Endothelial cell of umbilical vein (primary cell): ENCODE data around the gene ECD. TPM values are rescaled to one million over a fixed set of nuclear protein-coding genes. Genes with fewer than 3 reads are reported as not detected.

Experiments
- BruUV-seq: library from RNA; stranded (reverse); fragments of 400-500 nt; replicated peaks from 2 replicates; lab custom pipeline; 2021; lab: Mats Ljungman, UMichigan
- CTCF ChIA-PET: fragments of 300-600, 350-600 bp; sonication (Branson Sonifier 250); formaldehyde crosslinking; loops from one replicate; lab custom pipeline; 2021; ENCODE audit warnings: antibody characterized with exemption, inconsistent platforms; lab: Charles Lee
- POLR2A ChIA-PET: fragments of 300-600, 350-600 bp; sonication (Branson Sonifier 250); formaldehyde crosslinking; loops from one replicate; lab custom pipeline; 2021; ENCODE audit warnings: antibody characterized with exemption, inconsistent platforms; lab: Charles Lee
- DNase-seq: peaks from one replicate; pipeline ENCODE4 v3.0.0-alpha.2; 2011; ENCODE audit warnings: low read depth, low spot score
- FAIRE-seq: peaks from 2 replicates; lab custom pipeline; 2011; peaks lifted over from hg19 to GRCh38; lab: Jason Lieb, UNC
- H2AFZ ChIP-seq: 2 replicates; pipeline ENCODE4 v1.6.0; 2012; ENCODE audit warnings: low read depth, low read length, control low read depth, inconsistent platforms
- H3K27ac ChIP-seq: 2 replicates; pipeline ENCODE4 v1.5.1; 2011; ENCODE audit warnings: low read depth, mild to moderate bottlenecking, control low read depth, low read length, moderate library complexity; ENCODE audit not compliant: insufficient read depth
- H3K27me3 ChIP-seq, 2 experiments: 2 replicates each; pipeline versions ENCODE4 v1.6.0 to v1.6.1; 2011; ENCODE audit warnings: low read length in 2 of 2, mixed read lengths in 1 of 2; ENCODE audit not compliant: control insufficient read depth in 2 of 2, insufficient read depth in 2 of 2
- H3K36me3 ChIP-seq, 2 experiments: 2 replicates in 1 of 2; 3 replicates in 1 of 2; pipeline ENCODE4 v1.5.1; 2011; ENCODE audit warnings: low read length in 2 of 2, mild to moderate bottlenecking in 1 of 2, moderate library complexity in 1 of 2; ENCODE audit not compliant: control insufficient read depth in 2 of 2, insufficient read depth in 2 of 2; ENCODE audit errors: extremely low read depth in 1 of 2
- H3K4me1 ChIP-seq: 3 replicates; pipeline ENCODE4 v1.5.1; 2011; ENCODE audit warnings: mild to moderate bottlenecking, low read length; ENCODE audit not compliant: control insufficient read depth, insufficient read depth; ENCODE audit errors: extremely low read depth
- H3K4me2 ChIP-seq: 2 replicates; pipeline ENCODE4 v1.6.1; 2011; ENCODE audit warnings: low read length, control low read depth, mixed read lengths; ENCODE audit not compliant: insufficient read depth
- H3K4me3 ChIP-seq, 3 experiments: fragments of 200-600 bp in 1 of 3; sonication (generic), shearing (Covaris generic) in 1 of 3; replicated peaks in 1 of 3; 2 replicates each; pipeline ENCODE4 v1.5.1; 2011 to 2016; ENCODE audit warnings: control low read depth in 3 of 3, low read length in 3 of 3, mild to moderate bottlenecking in 2 of 3, inconsistent platforms in 1 of 3, low read depth in 1 of 3, moderate library complexity in 1 of 3; ENCODE audit not compliant: insufficient read depth in 1 of 3
- H3K79me2 ChIP-seq: 2 replicates; pipeline ENCODE4 v1.6.0; 2012; ENCODE audit warnings: low read length, inconsistent platforms; ENCODE audit not compliant: control insufficient read depth, insufficient read depth
- H3K9ac ChIP-seq: replicated peaks from 2 replicates; pipeline ENCODE3; 2011; ENCODE audit warnings: low read length, control low read depth; ENCODE audit not compliant: insufficient read depth; ENCODE audit errors: extremely low read depth
- H3K9me1 ChIP-seq: replicated peaks from 3 replicates; pipeline ENCODE4 v1.6.0; 2011; ENCODE audit warnings: mild to moderate bottlenecking, low read length; ENCODE audit not compliant: control insufficient read depth, insufficient read depth; ENCODE audit errors: extremely low read depth
- H3K9me3 ChIP-seq: replicated peaks from 2 replicates; pipeline ENCODE4 v1.5.1; 2012; ENCODE audit warnings: low read length, inconsistent platforms; ENCODE audit not compliant: control insufficient read depth, insufficient read depth
- H4K20me1 ChIP-seq: replicated peaks from 2 replicates; pipeline ENCODE3; 2011; ENCODE audit warnings: mild to moderate bottlenecking, low read length; ENCODE audit not compliant: control insufficient read depth, insufficient read depth; ENCODE audit errors: extremely low read depth
- CTCF ChIP-seq, 2 donors: IDR thresholded peaks; 1 replicate in 1 of 2; 2 replicates in 1 of 2; pipeline ENCODE4 v1.5.1; 2011; ENCODE audit warnings: low read length in 2 of 2, mild to moderate bottlenecking in 2 of 2, moderate library complexity in 2 of 2, control low read depth in 1 of 2, inconsistent platforms in 1 of 2, low read depth in 1 of 2; ENCODE audit not compliant: insufficient read depth in 1 of 2; ENCODE audit errors: extremely low read depth in 1 of 2
- EZH2 ChIP-seq: IDR thresholded peaks from 2 replicates; pipeline ENCODE4 v1.6.1; 2012; ENCODE audit warnings: borderline replicate concordance, low read depth, mild to moderate bottlenecking, moderate library complexity, low read length, inconsistent platforms; ENCODE audit not compliant: severe bottlenecking
- FOS ChIP-seq: IDR thresholded peaks from 2 replicates; pipeline ENCODE4 v1.6.1; 2011; ENCODE audit warnings: mild to moderate bottlenecking, low read length, moderate library complexity, borderline replicate concordance; ENCODE audit not compliant: insufficient read depth
- GATA2 ChIP-seq: IDR thresholded peaks from 2 replicates; pipeline ENCODE4 v1.7.0; 2011; ENCODE audit warnings: low read depth, mild to moderate bottlenecking, moderate library complexity, mixed read lengths, low read length; ENCODE audit not compliant: insufficient read length, insufficient read depth
- JUN ChIP-seq: IDR thresholded peaks from 2 replicates; pipeline ENCODE4 v1.6.1; 2011; ENCODE audit warnings: borderline replicate concordance, low read depth; ENCODE audit not compliant: insufficient read length, insufficient read depth
- MAX ChIP-seq: IDR thresholded peaks from 2 replicates; pipeline ENCODE4 v1.6.1; 2011; ENCODE audit not compliant: insufficient read depth, insufficient read length
- MYC ChIP-seq: IDR thresholded peaks from one replicate; pipeline ENCODE4 v1.6.1; 2011; ENCODE audit warnings: mild to moderate bottlenecking, low read depth, low read length
- POLR2A ChIP-seq: IDR thresholded peaks from 2 replicates; pipeline ENCODE4 v1.6.1; 2012; ENCODE audit warnings: low read depth, mild to moderate bottlenecking, control low read depth, low read length
- POLR2AphosphoS5 ChIP-seq: IDR thresholded peaks from 2 replicates; pipeline ENCODE4 v1.6.1; 2012; ENCODE audit warnings: low read depth, mild to moderate bottlenecking, control low read depth, low read length, moderate library complexity; ENCODE audit not compliant: insufficient read depth
- dilution Hi-C: fragments of 300-500 bp; cut with MboI; formaldehyde crosslinking; loops from one replicate; pipeline ENCODE4 v1.15.0; 2019; ENCODE audit warnings: low sequenced_read_pairs; ENCODE audit not compliant: extremely low pct_ligation_motif_present
- intact Hi-C: fragments of 100-400 bp; cut with micrococcal nuclease; formaldehyde crosslinking; loops from one replicate; pipeline ENCODE4 v1.10.0; 2022
- polyA plus RNA-seq, 4 experiments: library from polyadenylated mRNA; depleted of rRNA in 3 of 4; stranded (reverse) in 3 of 4; unstranded in 1 of 4; fragments of >200 nt; gene quantifications; 2 replicates each; pipeline versions ENCODE4 v1.2.1 to v1.2.3, GENCODE V29; 2011 to 2012; ENCODE audit warnings: missing spikeins in 1 of 4
- total RNA-seq: library from RNA; stranded (reverse); gene quantifications from 2 replicates; pipeline ENCODE4 v1.2.3, GENCODE V29; 2021

Gene ECD
- total and polyA plus RNA-seq, 2 donors (not counting 3 experiments of a cell fraction or from before 2014, with no cell fraction given): 27.2 to 32.3 TPM

GRCh38 chr10:73093922-73094850 lies 73.6 kb downstream of the ECD start:
- Histone ChIP-seq H3K27me3 (no peaks in the 10 kb centered on the region), H3K79me2 (peaks cover 33% of the 10 kb centered on the region), H3K4me1 (peaks cover 17% of the 10 kb centered on the region), H3K9ac (peak overlapping the region; percentile 94), H3K4me2 (peak overlapping the region; percentile 99), H4K20me1 (no peaks in the 10 kb centered on the region), H3K9me1 (no peaks in the 10 kb centered on the region), H3K4me3 (peak overlapping the region in 1 of 3 experiments; percentile 99), H2AFZ (no peak overlapping the region), H3K9me3 (no peaks in the 10 kb centered on the region), H3K27ac (peak overlapping the region; percentile 73), H3K36me3 (no peaks in the 10 kb centered on the region)
- intact Hi-C loops (no loop called here), dilution Hi-C loops (no loop called here)
- no TSS peak for BruUV-seq
- ChIA-PET CTCF (interaction anchor here (1.5 to 4.4 kb wide), 7 partner anchors 10 to 77 kb away, joined by 3 to 27 read pairs (median 10); partner anchors contain the start of gene NUDT13), POLR2A (interaction anchor here (2.2 kb wide), 1 partner anchor 17 kb away, joined by 13 read pairs; no protein-coding TSS in a partner anchor)
- DNase-seq: peak; percentile 21
- no peak for FAIRE-seq
- TF ChIP-seq GATA2: no peak
- TF ChIP-seq MYC: no peak
- TF ChIP-seq CTCF (IDR thresholded peaks at IDR 0.05; ENCODE audit: extremely low read depth in 1 of 2, insufficient read depth in 1 of 2, low read depth in 1 of 2, low read length in 2 of 2): no peak
- no peak for TF ChIP-seq EZH2
- TF ChIP-seq POLR2AphosphoS5: no peak
- TF ChIP-seq JUN: no peak
- TF ChIP-seq MAX: no peak
- no peak for TF ChIP-seq FOS
- TF ChIP-seq POLR2A: no peak
